HG02642 (cell line): ENCODE data around the gene ZNF484.

ENCODE experiments used
- ATAC-seq: cut with Tn5 transposase; IDR thresholded peaks from one replicate; pipeline ENCODE4 v1.9.1; 2021; ENCODE audit warnings: mild to moderate bottlenecking; ENCODE audit not compliant: unreplicated experiment, poor library complexity

The ZNF484 gene

DNA sequence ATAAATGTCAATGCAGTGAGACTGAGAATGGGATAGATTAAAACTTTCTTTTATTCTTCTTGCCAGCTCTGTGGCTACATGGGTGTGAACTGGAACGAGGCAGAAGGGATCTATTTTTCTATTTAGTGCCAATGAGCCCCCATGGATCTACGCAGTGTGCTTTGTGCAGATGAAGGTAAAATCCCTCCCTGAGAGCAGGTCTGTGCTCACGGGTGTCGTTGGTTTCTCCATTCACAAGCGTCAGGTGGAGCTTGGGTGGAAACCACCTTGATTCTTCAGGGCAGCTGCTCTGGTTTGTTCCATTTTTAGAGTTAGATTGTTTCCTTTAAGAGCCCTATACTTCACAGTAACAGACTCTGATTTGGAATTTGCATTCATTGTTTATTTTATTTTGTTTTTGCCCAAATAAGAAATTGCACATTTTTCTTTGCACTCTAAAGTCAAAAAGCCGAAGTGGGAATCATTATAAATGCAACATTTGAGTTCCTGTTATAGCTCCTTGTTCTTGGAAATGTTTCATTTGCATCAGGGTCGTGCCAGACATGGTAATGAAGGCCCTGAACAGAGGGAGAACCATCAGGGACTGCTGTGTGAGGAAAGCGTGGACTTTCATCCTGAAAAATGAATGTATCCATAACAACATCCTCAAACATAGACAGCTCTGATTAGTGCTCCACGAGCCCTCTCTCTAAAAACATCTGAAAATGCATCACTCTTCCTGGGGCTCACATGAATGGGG, 82.1 kb downstream of the ZNF484 start:
- ATAC-seq: no peak
